GM12872 (cell line): ENCODE results near the gene DDX50.
A peak's percentile ranks its signal among the peaks of the same experiment; 100 is the strongest.

Experiments used
- TF ChIP-seq, protein P1 (sequence below): IDR thresholded peaks from 3 replicates; pipeline ENCODE4 v1.5.1; 2011; ENCODE audit warnings: low read depth, mild to moderate bottlenecking, low read length, moderate library complexity; ENCODE audit not compliant: insufficient read depth

DDX50 gene, protein sequence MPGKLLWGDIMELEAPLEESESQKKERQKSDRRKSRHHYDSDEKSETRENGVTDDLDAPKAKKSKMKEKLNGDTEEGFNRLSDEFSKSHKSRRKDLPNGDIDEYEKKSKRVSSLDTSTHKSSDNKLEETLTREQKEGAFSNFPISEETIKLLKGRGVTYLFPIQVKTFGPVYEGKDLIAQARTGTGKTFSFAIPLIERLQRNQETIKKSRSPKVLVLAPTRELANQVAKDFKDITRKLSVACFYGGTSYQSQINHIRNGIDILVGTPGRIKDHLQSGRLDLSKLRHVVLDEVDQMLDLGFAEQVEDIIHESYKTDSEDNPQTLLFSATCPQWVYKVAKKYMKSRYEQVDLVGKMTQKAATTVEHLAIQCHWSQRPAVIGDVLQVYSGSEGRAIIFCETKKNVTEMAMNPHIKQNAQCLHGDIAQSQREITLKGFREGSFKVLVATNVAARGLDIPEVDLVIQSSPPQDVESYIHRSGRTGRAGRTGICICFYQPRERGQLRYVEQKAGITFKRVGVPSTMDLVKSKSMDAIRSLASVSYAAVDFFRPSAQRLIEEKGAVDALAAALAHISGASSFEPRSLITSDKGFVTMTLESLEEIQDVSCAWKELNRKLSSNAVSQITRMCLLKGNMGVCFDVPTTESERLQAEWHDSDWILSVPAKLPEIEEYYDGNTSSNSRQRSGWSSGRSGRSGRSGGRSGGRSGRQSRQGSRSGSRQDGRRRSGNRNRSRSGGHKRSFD

GRCh38 chr10:68901105-68901927 is at the start of gene DDX50:
TSS of gene DDX50 (plus strand) at chr10:68901315. CDS start at chr10:68901385, 70 bp downstream.
- TF ChIP-seq, protein P1, sequence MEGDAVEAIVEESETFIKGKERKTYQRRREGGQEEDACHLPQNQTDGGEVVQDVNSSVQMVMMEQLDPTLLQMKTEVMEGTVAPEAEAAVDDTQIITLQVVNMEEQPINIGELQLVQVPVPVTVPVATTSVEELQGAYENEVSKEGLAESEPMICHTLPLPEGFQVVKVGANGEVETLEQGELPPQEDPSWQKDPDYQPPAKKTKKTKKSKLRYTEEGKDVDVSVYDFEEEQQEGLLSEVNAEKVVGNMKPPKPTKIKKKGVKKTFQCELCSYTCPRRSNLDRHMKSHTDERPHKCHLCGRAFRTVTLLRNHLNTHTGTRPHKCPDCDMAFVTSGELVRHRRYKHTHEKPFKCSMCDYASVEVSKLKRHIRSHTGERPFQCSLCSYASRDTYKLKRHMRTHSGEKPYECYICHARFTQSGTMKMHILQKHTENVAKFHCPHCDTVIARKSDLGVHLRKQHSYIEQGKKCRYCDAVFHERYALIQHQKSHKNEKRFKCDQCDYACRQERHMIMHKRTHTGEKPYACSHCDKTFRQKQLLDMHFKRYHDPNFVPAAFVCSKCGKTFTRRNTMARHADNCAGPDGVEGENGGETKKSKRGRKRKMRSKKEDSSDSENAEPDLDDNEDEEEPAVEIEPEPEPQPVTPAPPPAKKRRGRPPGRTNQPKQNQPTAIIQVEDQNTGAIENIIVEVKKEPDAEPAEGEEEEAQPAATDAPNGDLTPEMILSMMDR, result 0 out of 3 replicates have a peak, but pooled peaks have one; percentile 20

- TF ChIP-seq, protein P1, result no peak
Measured at GRCh38 chr10:68856352-68856751, 44.8 kb upstream of the DDX50 start.

GRCh38 chr10:68857005-68857404 is 44.1 kb upstream of the DDX50 start:
- TF ChIP-seq, protein P1, result no peak

GRCh38 chr10:68861253-68861652 is 39.9 kb upstream of the DDX50 start:
- TF ChIP-seq, protein P1, result no peak

GRCh38 chr10:68864611-68865010 is 36.5 kb upstream of the DDX50 start:
- TF ChIP-seq, protein P1, result no peak

DNA sequence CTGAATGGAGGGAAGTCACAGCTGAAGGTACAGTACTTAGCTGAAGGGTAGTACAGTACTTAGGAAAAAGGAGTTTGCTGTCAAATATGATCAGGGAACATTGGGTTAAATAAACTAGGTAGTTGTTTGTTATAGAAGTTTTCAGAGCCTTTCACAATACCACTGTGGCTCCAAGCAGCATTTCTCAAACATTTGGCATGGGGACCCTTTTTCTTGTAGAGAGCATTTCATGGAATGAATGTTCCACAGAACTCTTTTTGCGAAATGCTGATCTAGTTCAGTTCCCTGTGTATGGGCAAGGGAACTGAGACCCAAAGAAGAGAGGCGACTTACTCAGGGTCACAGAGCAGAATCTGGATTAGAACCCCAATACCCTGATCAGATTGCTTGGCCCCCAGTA is 31.5 kb upstream of the DDX50 start:
- TF ChIP-seq, protein P1, result no peak

GRCh38 chr10:68870061-68870460 is 31.1 kb upstream of the DDX50 start:
- TF ChIP-seq, protein P1, result no peak
